ENCODE data around the gene RBP3.

Gene RBP3

GRCh38 chr10:47371629-47372485 lies 23.7 kb downstream of the RBP3 start:
- no peak for DNase-seq (ENCODE audit: low read depth in 1 of 2, low spot score in 1 of 2)
- no peaks in the 10 kb centered on the region for H3K27me3 ChIP-seq (ENCODE audit: insufficient read depth, poor library complexity, severe bottlenecking)
- TF ChIP-seq CTCF (IDR thresholded peaks at IDR 0.05; ENCODE audit: insufficient read depth, low read length) = no peak
- TF ChIP-seq REST (IDR thresholded peaks at IDR 0.05; ENCODE audit: insufficient replicate concordance, low read depth) = no peak
- TF ChIP-seq SPI1 (IDR thresholded peaks at IDR 0.05; ENCODE audit: borderline replicate concordance, low read depth) = no peak
- TF ChIP-seq POLR2AphosphoS5 (IDR thresholded peaks at IDR 0.05; ENCODE audit: low read depth) = no peak
- no peak for TF ChIP-seq GABPA (IDR thresholded peaks at IDR 0.05; ENCODE audit: low read depth)
- H3K27ac ChIP-seq (replicated peaks) = no peak overlapping the region
- H3K4me3 ChIP-seq (replicated peaks; ENCODE audit: insufficient read depth, low read length) = no peak overlapping the region

GRCh38 chr10:47372726-47373125 lies 24.6 kb downstream of the RBP3 start:
- Histone ChIP-seq H3K27ac (replicated peaks) (no peak overlapping the region), H3K27me3 (ENCODE audit: insufficient read depth, poor library complexity, severe bottlenecking) (no peaks in the 10 kb centered on the region), H3K4me3 (replicated peaks; ENCODE audit: insufficient read depth, low read length) (no peak overlapping the region)
- DNase-seq (ENCODE audit: low read depth in 1 of 2, low spot score in 1 of 2) = no peak
- TF ChIP-seq POLR2AphosphoS5 (IDR thresholded peaks at IDR 0.05; ENCODE audit: low read depth) = no peak
- TF ChIP-seq CTCF (IDR thresholded peaks at IDR 0.05; ENCODE audit: insufficient read depth, low read length) = no peak
- no peak for TF ChIP-seq REST (IDR thresholded peaks at IDR 0.05; ENCODE audit: insufficient replicate concordance, low read depth)
- no peak for TF ChIP-seq GABPA (IDR thresholded peaks at IDR 0.05; ENCODE audit: low read depth)
- TF ChIP-seq SPI1 (IDR thresholded peaks at IDR 0.05; ENCODE audit: borderline replicate concordance, low read depth) = no peak

- H3K27me3 ChIP-seq (ENCODE audit: insufficient read depth, poor library complexity, severe bottlenecking) = no peaks in the 10 kb centered on the region
- TF ChIP-seq POLR2AphosphoS5 (IDR thresholded peaks at IDR 0.05; ENCODE audit: low read depth) = no peak
- TF ChIP-seq REST (IDR thresholded peaks at IDR 0.05; ENCODE audit: insufficient replicate concordance, low read depth) = no peak
- TF ChIP-seq CTCF (IDR thresholded peaks at IDR 0.05; ENCODE audit: insufficient read depth, low read length) = no peak
- TF ChIP-seq GABPA (IDR thresholded peaks at IDR 0.05; ENCODE audit: low read depth) = no peak
- TF ChIP-seq SPI1 (IDR thresholded peaks at IDR 0.05; ENCODE audit: borderline replicate concordance, low read depth) = no peak
Measured at GRCh38 chr10:47374611-47375536, 26.7 kb downstream of the RBP3 start.

More at GRCh38 chr10:47374611-47375536, 26.7 kb downstream of the RBP3 start:
- DNase-seq (ENCODE audit: low read depth in 1 of 2, low spot score in 1 of 2) = no peak
- no peak overlapping the region for H3K27ac ChIP-seq (replicated peaks)
- H3K4me3 ChIP-seq (replicated peaks; ENCODE audit: insufficient read depth, low read length) = no peak overlapping the region
